IMR-90 (cell line): ENCODE measurements around the gene EIF4H. TPM values are rescaled to one million over a fixed set of nuclear protein-coding genes. Genes with fewer than 3 reads are reported as not detected.

ENCODE experiments used
- ATAC-seq: fragments of 200-7000 bp; cut with Tn5 transposase; 2 replicates; pipeline ENCODE4 v1.9.1; 2020; ENCODE audit warnings: low read depth, mild to moderate bottlenecking, moderate library complexity
- BruUV-seq: library from RNA; stranded (reverse); fragments of 400-500 nt; replicated peaks from 2 replicates; lab custom pipeline; 2021; lab: Mats Ljungman, UMichigan
- CTCF ChIA-PET: fragments of 300-600 bp; formaldehyde crosslinking; extraction: SDS; loops from one replicate; lab custom pipeline; 2021; ENCODE audit warnings: antibody characterized with exemption; lab: Yijun Ruan, JAX
- POLR2A ChIA-PET: fragments of 300-600 bp; sonication (Branson Sonifier 250); formaldehyde crosslinking; loops from one replicate; lab custom pipeline; 2022; ENCODE audit warnings: antibody characterized with exemption; ENCODE audit not compliant: unreplicated experiment; lab: Charles Lee
- DNase-seq: peaks from one replicate; pipeline ENCODE4 v3.0.0; 2013
- H2AFZ ChIP-seq: replicated peaks from 2 replicates; pipeline ENCODE3; 2013; ENCODE audit warnings: low read length, mild to moderate bottlenecking; ENCODE audit not compliant: poor library complexity
- H2AK5ac ChIP-seq: 2 replicates; pipeline ENCODE4 v1.6.1; 2013; ENCODE audit warnings: low read depth, low read length, inconsistent platforms
- H2AK9ac ChIP-seq: replicated peaks from 2 replicates; pipeline ENCODE3; 2013; ENCODE audit warnings: mild to moderate bottlenecking, low read depth, low read length, moderate library complexity; ENCODE audit not compliant: poor library complexity
- H2BK120ac ChIP-seq: 2 replicates; pipeline ENCODE4 v1.6.1; 2013; ENCODE audit warnings: low read depth, low read length, inconsistent platforms
- H2BK15ac ChIP-seq: 3 replicates; pipeline ENCODE4 v1.6.1; 2013; ENCODE audit warnings: low read depth, low read length, inconsistent platforms
- H2BK20ac ChIP-seq: 2 replicates; pipeline ENCODE4 v1.6.1; 2013; ENCODE audit warnings: low read depth, mild to moderate bottlenecking, inconsistent platforms, low read length, moderate library complexity
- H2BK5ac ChIP-seq: 2 replicates; pipeline ENCODE4 v1.6.1; 2013; ENCODE audit warnings: mild to moderate bottlenecking, low read depth, low read length, inconsistent platforms; ENCODE audit not compliant: poor library complexity, severe bottlenecking
- H3K14ac ChIP-seq: replicated peaks from 2 replicates; pipeline ENCODE4 v1.6.1; 2013; ENCODE audit warnings: low read depth, low read length, inconsistent platforms
- H3K18ac ChIP-seq: 2 replicates; pipeline ENCODE4 v1.6.1; 2013; ENCODE audit warnings: low read depth, low read length, control low read depth
- H3K23ac ChIP-seq: 2 replicates; pipeline ENCODE4 v1.6.1; 2013; ENCODE audit warnings: low read depth, low read length, inconsistent platforms
- H3K27ac ChIP-seq: 2 replicates; pipeline ENCODE4 v1.5.1; 2013; ENCODE audit warnings: mild to moderate bottlenecking, control low read depth, low read length; ENCODE audit not compliant: insufficient read depth
- H3K27me3 ChIP-seq: 2 replicates; pipeline ENCODE4 v1.6.1; 2013; ENCODE audit warnings: low read length; ENCODE audit not compliant: control insufficient read depth, insufficient read depth
- H3K36me3 ChIP-seq: 2 replicates; pipeline ENCODE4 v1.6.1; 2013; ENCODE audit warnings: low read length, mixed read lengths; ENCODE audit not compliant: control insufficient read depth, insufficient read depth
- H3K4ac ChIP-seq: 2 replicates; pipeline ENCODE4 v1.6.1; 2013; ENCODE audit warnings: low read depth, low read length, inconsistent platforms
- H3K4me1 ChIP-seq: 2 replicates; pipeline ENCODE4 v1.6.1; 2013; ENCODE audit warnings: low read length, mixed read lengths; ENCODE audit not compliant: control insufficient read depth, insufficient read depth
- H3K4me2 ChIP-seq: 2 replicates; pipeline ENCODE4 v1.6.1; 2013; ENCODE audit warnings: low read depth, mild to moderate bottlenecking, control low read depth, low read length, moderate library complexity
- H3K4me3 ChIP-seq: 2 replicates; pipeline ENCODE4 v1.5.1; 2013; ENCODE audit warnings: low read depth, mild to moderate bottlenecking, control low read depth, low read length, moderate library complexity; ENCODE audit not compliant: insufficient read depth
- H3K56ac ChIP-seq: 2 replicates; pipeline ENCODE4 v1.6.1; 2013; ENCODE audit warnings: low read length, inconsistent platforms; ENCODE audit not compliant: insufficient read depth; ENCODE audit errors: extremely low read depth
- H3K79me1 ChIP-seq, 2 experiments: 2 replicates each; pipeline ENCODE4 v1.6.1; 2013; ENCODE audit warnings: low read length in 2 of 2, inconsistent platforms in 1 of 2, low read depth in 1 of 2
- H3K9ac ChIP-seq: 2 replicates; pipeline ENCODE4 v1.6.1; 2013; ENCODE audit warnings: low read depth, low read length, control low read depth
- H3K9me1 ChIP-seq: 2 replicates; pipeline ENCODE4 v1.6.1; 2013; ENCODE audit warnings: low read length, inconsistent platforms; ENCODE audit not compliant: insufficient read depth
- H3K9me3 ChIP-seq: 2 replicates; pipeline ENCODE4 v1.6.1; 2013; ENCODE audit warnings: low read length; ENCODE audit not compliant: control insufficient read depth, insufficient read depth
- H4K20me1 ChIP-seq: 2 replicates; pipeline ENCODE4 v1.6.1; 2013; ENCODE audit warnings: low read length, inconsistent platforms; ENCODE audit not compliant: insufficient read depth
- H4K5ac ChIP-seq: 2 replicates; pipeline ENCODE4 v1.6.1; 2013; ENCODE audit warnings: mild to moderate bottlenecking, low read depth, low read length, control low read depth
- H4K8ac ChIP-seq, 2 experiments: 2 replicates each; pipeline ENCODE4 v1.6.1; 2013; ENCODE audit warnings: low read depth in 2 of 2, low read length in 2 of 2, control low read depth in 1 of 2, inconsistent platforms in 1 of 2
- H4K91ac ChIP-seq: 2 replicates; pipeline ENCODE4 v1.6.1; 2013; ENCODE audit warnings: low read depth, low read length, inconsistent platforms; ENCODE audit not compliant: insufficient read depth
- BHLHE40 ChIP-seq: fragments of 150-350 bp; IDR thresholded peaks from 2 replicates; pipeline ENCODE4 v1.6.1; 2016; ENCODE audit warnings: mild to moderate bottlenecking, low read depth, low read length
- CEBPB ChIP-seq: IDR thresholded peaks from 2 replicates; pipeline ENCODE4 v1.6.1; 2012; ENCODE audit warnings: low read depth, low read length, improper control_type of control experiment
- POLR2A ChIP-seq: IDR thresholded peaks from 2 replicates; pipeline ENCODE4 v1.6.1; 2012; ENCODE audit warnings: mild to moderate bottlenecking, low read depth, low read length
- RAD21 ChIP-seq: IDR thresholded peaks from 2 replicates; pipeline ENCODE4 v1.6.1; 2012; ENCODE audit warnings: low read length, improper control_type of control experiment
- WGBS, 2 experiments: methylation state at CpG; one replicate each; pipeline versions ENCODE4 v1.1.5 to v1.1.7; 2013; ENCODE audit warnings: missing lambda C conversion rate in 2 of 2; ENCODE audit not compliant: insufficient read length in 1 of 2; ENCODE audit errors: extremely low coverage in 2 of 2; 5-methylcytosine and 5-hydroxymethylcytosine counted together
- dilution Hi-C: fragments of 300-500 bp; cut with HindIII; formaldehyde crosslinking; loops from one replicate; pipeline ENCODE4 v1.14.3; 2018; ENCODE audit warnings: low sequenced_read_pairs; ENCODE audit not compliant: unreplicated experiment
- in situ Hi-C: fragments of 300-500 bp; cut with MboI; formaldehyde crosslinking; loops from 3 replicates; pipeline ENCODE4 v1.14.3; 2019; ENCODE audit warnings: low sequenced_read_pairs, inconsistent platforms, mixed read lengths
- intact Hi-C: fragments of 100-400 bp; cut with micrococcal nuclease; formaldehyde crosslinking; loops from 2 replicates; pipeline ENCODE4 v1.10.0; 2022
- polyA plus RNA-seq, 3 experiments: library from polyadenylated mRNA; depleted of rRNA; stranded (reverse); fragments of >200 nt; gene quantifications; 2 replicates each; pipeline ENCODE4 v1.2.3, GENCODE V29; 2012; ENCODE audit warnings: low replicate concordance in 1 of 3
- total RNA-seq: library from RNA; depleted of rRNA; stranded (reverse); fragments of >200 nt; gene quantifications from 2 replicates; pipeline ENCODE4 v1.2.3, GENCODE V29; 2012
- TF ChIP-seq, protein P1 (sequence below): fragments of 150-350 bp; IDR thresholded peaks from 2 replicates; pipeline ENCODE4 v1.6.1; 2017; ENCODE audit warnings: mild to moderate bottlenecking, antibody characterized with exemption, low read length, low read depth
- TF ChIP-seq, protein P2 (sequence below): conservative IDR thresholded peaks from 2 replicates; pipeline ENCODE4 v1.5.1; 2012; ENCODE audit warnings: mild to moderate bottlenecking, low read depth, low read length, improper control_type of control experiment

Gene EIF4H
- total and polyA plus RNA-seq, 2 of the 4 experiments (the other 2 are of a cell fraction): 241 to 321 TPM

DNA sequence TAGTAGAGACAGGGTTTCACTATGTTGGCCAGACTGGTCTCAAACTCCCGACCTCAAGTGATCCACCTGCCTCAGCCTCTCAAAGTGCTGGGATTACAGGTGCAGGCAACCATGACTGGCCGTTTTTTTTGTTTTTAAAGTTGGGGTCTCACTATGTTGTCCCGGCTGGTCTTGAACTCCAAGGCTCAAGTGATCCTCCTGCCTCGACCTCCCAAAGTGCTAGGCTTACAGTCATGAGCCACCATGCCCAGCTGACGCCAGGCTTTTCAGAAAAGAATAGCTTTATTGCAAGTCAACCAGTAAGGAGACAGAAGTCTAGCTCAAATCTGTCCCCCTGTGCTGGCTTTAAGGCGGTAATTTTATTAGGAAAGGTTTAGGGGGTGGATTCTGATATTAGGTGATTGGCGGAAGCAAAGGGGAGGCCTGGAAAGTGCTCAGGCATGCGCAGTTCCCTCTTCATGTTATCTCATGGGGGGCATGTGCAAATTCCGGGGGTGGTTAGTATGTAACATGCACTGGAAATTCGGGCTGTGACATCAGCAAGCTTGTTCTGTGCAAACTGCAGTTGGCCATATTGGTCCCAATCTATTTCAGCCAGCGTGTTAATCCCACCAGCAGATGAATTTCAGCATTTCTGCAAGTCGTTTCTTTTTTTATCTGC is 47.8 kb upstream of the EIF4H start:
- no peak overlapping the region for H3K23ac ChIP-seq
- H3K9ac ChIP-seq: no peak overlapping the region

More for the DNA sequence above, 47.8 kb upstream of the EIF4H start:
- 80% methylated on average over 5 of the region's 12 CpGs; no CpG with 5 or more reads in 1 of the 2 experiments for WGBS, 2 experiments
- Histone ChIP-seq H4K5ac (no peak overlapping the region), H2AK9ac (no peak overlapping the region), H2BK15ac (no peak overlapping the region), H3K27ac (no peak overlapping the region), H3K36me3 (peaks cover 8% of the 10 kb centered on the region), H3K18ac (no peak overlapping the region), H3K4me3 (no peak overlapping the region), H2BK5ac (no peak overlapping the region), H4K20me1 (no peaks in the 10 kb centered on the region), H3K79me1 (no peaks in the 10 kb centered on the region), H2BK120ac (no peak overlapping the region), H4K91ac (no peak overlapping the region), H2AFZ (no peak overlapping the region), H3K9me1 (no peaks in the 10 kb centered on the region), H4K8ac (no peak overlapping the region), H3K4me1 (no peaks in the 10 kb centered on the region), H2AK5ac (no peak overlapping the region), H3K9me3 (no peaks in the 10 kb centered on the region), H3K4ac (no peak overlapping the region), H3K14ac (no peak overlapping the region), H2BK20ac (no peak overlapping the region), H3K4me2 (no peak overlapping the region), H3K56ac (no peak overlapping the region), H3K27me3 (no peaks in the 10 kb centered on the region)
- ATAC-seq: no peak
- TF ChIP-seq, protein P1, sequence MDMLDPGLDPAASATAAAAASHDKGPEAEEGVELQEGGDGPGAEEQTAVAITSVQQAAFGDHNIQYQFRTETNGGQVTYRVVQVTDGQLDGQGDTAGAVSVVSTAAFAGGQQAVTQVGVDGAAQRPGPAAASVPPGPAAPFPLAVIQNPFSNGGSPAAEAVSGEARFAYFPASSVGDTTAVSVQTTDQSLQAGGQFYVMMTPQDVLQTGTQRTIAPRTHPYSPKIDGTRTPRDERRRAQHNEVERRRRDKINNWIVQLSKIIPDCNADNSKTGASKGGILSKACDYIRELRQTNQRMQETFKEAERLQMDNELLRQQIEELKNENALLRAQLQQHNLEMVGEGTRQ: no peak
- TF ChIP-seq RAD21: no peak
- no peak for TF ChIP-seq BHLHE40
- TF ChIP-seq CEBPB: no peak
- TF ChIP-seq, protein P2, sequence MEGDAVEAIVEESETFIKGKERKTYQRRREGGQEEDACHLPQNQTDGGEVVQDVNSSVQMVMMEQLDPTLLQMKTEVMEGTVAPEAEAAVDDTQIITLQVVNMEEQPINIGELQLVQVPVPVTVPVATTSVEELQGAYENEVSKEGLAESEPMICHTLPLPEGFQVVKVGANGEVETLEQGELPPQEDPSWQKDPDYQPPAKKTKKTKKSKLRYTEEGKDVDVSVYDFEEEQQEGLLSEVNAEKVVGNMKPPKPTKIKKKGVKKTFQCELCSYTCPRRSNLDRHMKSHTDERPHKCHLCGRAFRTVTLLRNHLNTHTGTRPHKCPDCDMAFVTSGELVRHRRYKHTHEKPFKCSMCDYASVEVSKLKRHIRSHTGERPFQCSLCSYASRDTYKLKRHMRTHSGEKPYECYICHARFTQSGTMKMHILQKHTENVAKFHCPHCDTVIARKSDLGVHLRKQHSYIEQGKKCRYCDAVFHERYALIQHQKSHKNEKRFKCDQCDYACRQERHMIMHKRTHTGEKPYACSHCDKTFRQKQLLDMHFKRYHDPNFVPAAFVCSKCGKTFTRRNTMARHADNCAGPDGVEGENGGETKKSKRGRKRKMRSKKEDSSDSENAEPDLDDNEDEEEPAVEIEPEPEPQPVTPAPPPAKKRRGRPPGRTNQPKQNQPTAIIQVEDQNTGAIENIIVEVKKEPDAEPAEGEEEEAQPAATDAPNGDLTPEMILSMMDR: no peak
- no peak for TF ChIP-seq POLR2A
- dilution Hi-C loops: no loop called here
- ChIA-PET CTCF (interaction anchor here (1.1 kb wide), 1 partner anchor 39 kb away, joined by 3 read pairs; no protein-coding TSS in a partner anchor), POLR2A (no interaction called here)
- BruUV-seq: no TSS peak
- no peak for DNase-seq
- in situ Hi-C loops: no loop called here
- intact Hi-C loops: no loop called here
